Panc1 (cell line): Measurements from ENCODE around the gene PHKA1. TPM values are rescaled to one million over a fixed set of nuclear protein-coding genes. Genes with fewer than 3 reads are reported as not detected.
"Not testable (repeated sequence)": the region's sequence is repeated elsewhere in the genome, so short reads cannot be mapped to it uniquely, and the experiment has no call there.

Source experiments
- ATAC-seq: fragments of 200-7000 bp; cut with Tn5 transposase; 2 replicates; pipeline ENCODE4 v1.9.1; 2020; ENCODE audit warnings: mild to moderate bottlenecking, moderate library complexity
- Bru-seq: library from RNA; stranded (reverse); fragments of 400-500 nt; gene quantifications from one replicate; lab custom pipeline; 2021; lab: Mats Ljungman, UMichigan
- BruChase-seq, 2 experiments: library from RNA; stranded (reverse); fragments of 400-500 nt; gene quantifications; one replicate each; lab custom pipeline; 2021; lab: Mats Ljungman, UMichigan
- BruUV-seq: library from RNA; stranded (reverse); fragments of 400-500 nt; replicated peaks from 2 replicates; lab custom pipeline; 2021; lab: Mats Ljungman, UMichigan
- CTCF ChIA-PET: fragments of 300-600 bp; sonication (Branson Sonifier 250); formaldehyde crosslinking; loops from one replicate; lab custom pipeline; 2022; ENCODE audit warnings: antibody characterized with exemption; lab: Charles Lee
- POLR2A ChIA-PET: fragments of 300-600 bp; sonication (Branson Sonifier 250); formaldehyde crosslinking; loops from one replicate; lab custom pipeline; 2022; ENCODE audit warnings: antibody characterized with exemption; lab: Charles Lee
- DNase-seq: peaks from one replicate; pipeline ENCODE4 v3.0.0-alpha.2; 2010; ENCODE audit warnings: low read depth, low spot score
- H3K27ac ChIP-seq: 2 replicates; pipeline ENCODE4 v1.5.1; 2011; ENCODE audit warnings: mild to moderate bottlenecking, low read length, inconsistent platforms
- H3K27me3 ChIP-seq: fragments of 200-500 bp; sonication (Bioruptor generic); 2 replicates; pipeline ENCODE4 v1.6.0; 2014; ENCODE audit warnings: low read length, inconsistent platforms; ENCODE audit not compliant: control insufficient read depth, insufficient read depth
- H3K36me3 ChIP-seq: fragments of 200-500 bp; sonication (Bioruptor generic); 2 replicates; pipeline ENCODE4 v1.5.1; 2014; ENCODE audit warnings: inconsistent platforms, mild to moderate bottlenecking, low read length, moderate library complexity; ENCODE audit not compliant: control insufficient read depth, insufficient read depth
- H3K4me1 ChIP-seq: 2 replicates; pipeline ENCODE4 v1.5.1; 2011; ENCODE audit warnings: inconsistent platforms, mild to moderate bottlenecking, low read length, moderate library complexity; ENCODE audit not compliant: control insufficient read depth, insufficient read depth
- H3K4me3 ChIP-seq, 2 experiments: 2 replicates each; pipeline ENCODE4 v1.5.1; 2011 to 2012; ENCODE audit warnings: low read depth in 2 of 2, low read length in 2 of 2, mild to moderate bottlenecking in 2 of 2, inconsistent platforms in 1 of 2, moderate library complexity in 1 of 2
- H3K9me3 ChIP-seq: fragments of 200-500 bp; sonication (Bioruptor generic); 2 replicates; pipeline ENCODE4 v1.5.1; 2014; ENCODE audit warnings: low read depth, mild to moderate bottlenecking, inconsistent platforms, low read length, moderate library complexity; ENCODE audit not compliant: control insufficient read depth, insufficient read depth
- SIN3A ChIP-seq: IDR thresholded peaks from 2 replicates; pipeline ENCODE4 v1.6.1; 2012; ENCODE audit warnings: low read depth, mild to moderate bottlenecking, low read length, moderate library complexity, borderline replicate concordance; ENCODE audit not compliant: insufficient read depth
- in situ Hi-C: cut with HindIII; loops from 2 replicates; pipeline ENCODE4 v1.10.0; 2016; ENCODE audit warnings: low sequenced_read_pairs, low pct_unique_long_range_greater_than_20kb
- intact Hi-C: fragments of 100-400 bp; cut with micrococcal nuclease; formaldehyde crosslinking; loops from one replicate; pipeline ENCODE4 v1.10.0; 2022; ENCODE audit not compliant: unreplicated experiment
- long read RNA-seq: library from polyadenylated mRNA; unstranded; transcript quantifications from one replicate; pipeline ENCODE4 v2.0.0, GENCODE V29; 2021; ENCODE audit not compliant: unreplicated experiment
- polyA plus RNA-seq: library from polyadenylated mRNA; unstranded; fragments of >200 nt; gene quantifications from one replicate; pipeline ENCODE4 v1.2.1, GENCODE V29; 2012; ENCODE audit warnings: missing spikeins; ENCODE audit not compliant: insufficient read length
- total RNA-seq: library from RNA; stranded (reverse); gene quantifications from one replicate; pipeline ENCODE4 v1.2.1, GENCODE V29; 2021; ENCODE audit not compliant: unreplicated experiment

PHKA1 gene
- 28.6 TPM for total RNA-seq
- 19.4 TPM for polyA plus RNA-seq
- Bru-seq, nascent RNA, result percentile 69 among the genes with signal in this experiment
- BruChase-seq, experiment 1, labeled RNA remaining after a 2-hour chase, result percentile 63 among the genes with signal in this experiment
- BruChase-seq, experiment 2, labeled RNA remaining after a 6-hour chase, result percentile 63 among the genes with signal in this experiment
- long read RNA-seq, full-length matches to known transcripts, result 27 of 67 reads
- long read RNA-seq, partial matches to known transcripts, result 20 of 67 reads
- long read RNA-seq, other reads (novel, unspliced or antisense), result 20 of 67 reads

GRCh38 chrX:72713599-72714477 is at the start of gene PHKA1:
TSS of gene PHKA1 (minus strand) at chrX:72714306. CDS start at chrX:72713880, 426 bp downstream.
- DNase-seq, in situ Hi-C loops: not testable (repeated sequence)
- H3K27ac ChIP-seq, result peak within 1 kb of the TSS; percentile 86

GRCh38 chrX:72760454-72760853 is 46.3 kb upstream of the PHKA1 start:
- ATAC-seq, BruUV-seq: not testable (repeated sequence)

More at GRCh38 chrX:72713599-72714477, at the start of gene PHKA1:
- H3K9me3 ChIP-seq, H3K27me3 ChIP-seq, H3K4me1 ChIP-seq, CTCF ChIA-PET, H3K36me3 ChIP-seq, intact Hi-C loops, POLR2A ChIA-PET, BruUV-seq: not testable (repeated sequence)
- H3K4me3 ChIP-seq, result peak within 1 kb of the TSS; percentile 61 to 79
- 0 out of 2 replicates have a peak, but pooled peaks have one; percentile 11 for TF ChIP-seq SIN3A
- peak; percentile 90 for ATAC-seq

DNA sequence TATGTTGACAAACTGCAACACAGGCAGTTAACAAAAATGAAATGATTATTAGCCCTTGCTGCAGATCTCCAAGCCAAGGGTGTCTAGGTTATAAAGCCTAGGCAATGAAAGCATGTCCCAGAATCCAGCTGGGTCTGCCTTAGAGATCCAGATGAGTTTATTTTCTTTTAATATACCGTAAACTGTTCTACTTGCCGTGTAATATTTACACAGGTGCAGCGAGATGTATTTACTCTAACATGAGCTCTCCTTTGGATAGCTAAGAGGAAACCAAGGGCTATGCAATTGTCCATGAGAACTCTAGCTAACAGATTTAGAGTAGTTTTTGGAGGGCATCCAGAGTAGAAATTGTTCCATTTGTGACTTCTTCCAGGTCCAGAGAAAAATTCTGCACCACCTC is 34.4 kb upstream of the PHKA1 start:
- CTCF ChIA-PET, H3K27ac ChIP-seq, DNase-seq, intact Hi-C loops, H3K4me3 ChIP-seq, H3K9me3 ChIP-seq, ATAC-seq, POLR2A ChIA-PET, H3K36me3 ChIP-seq, H3K27me3 ChIP-seq, in situ Hi-C loops, H3K4me1 ChIP-seq, BruUV-seq: not testable (repeated sequence)

More at GRCh38 chrX:72760454-72760853, 46.3 kb upstream of the PHKA1 start:
- H3K9me3 ChIP-seq, H3K27me3 ChIP-seq, POLR2A ChIA-PET, H3K36me3 ChIP-seq, in situ Hi-C loops, intact Hi-C loops, H3K4me1 ChIP-seq, DNase-seq, H3K27ac ChIP-seq, CTCF ChIA-PET, H3K4me3 ChIP-seq: not testable (repeated sequence)

DNA sequence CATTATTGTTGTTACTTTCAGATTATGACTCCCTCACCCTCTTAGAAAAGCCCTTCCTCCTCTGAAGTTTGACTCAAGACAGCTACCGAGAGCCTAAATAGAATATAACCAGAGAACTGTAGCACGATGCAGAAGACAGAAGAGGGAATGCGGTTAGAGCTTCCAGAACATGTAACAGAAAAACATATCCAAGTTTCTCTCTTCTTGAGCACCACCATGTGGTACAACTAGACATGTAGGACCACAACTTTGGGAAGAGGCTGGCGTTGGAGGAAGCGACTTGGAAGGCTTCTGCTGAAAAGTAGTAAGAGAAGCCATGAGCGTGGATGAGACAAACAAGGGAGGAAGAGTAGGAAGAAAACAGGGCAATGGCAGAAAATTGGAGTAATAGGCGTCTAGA is 31.4 kb upstream of the PHKA1 start:
- CTCF ChIA-PET, H3K9me3 ChIP-seq, H3K4me1 ChIP-seq, intact Hi-C loops, DNase-seq, H3K27ac ChIP-seq, H3K36me3 ChIP-seq, H3K27me3 ChIP-seq, POLR2A ChIA-PET, H3K4me3 ChIP-seq, BruUV-seq, in situ Hi-C loops, ATAC-seq: not testable (repeated sequence)
